HEK293T (cell line): Measurements from ENCODE around the gene DKK2.

Experiments used
- CTCF ChIA-PET: fragments of 350-600 bp; formaldehyde crosslinking; extraction: SDS; loops from one replicate; lab custom pipeline; 2021; ENCODE audit warnings: antibody characterized with exemption, inconsistent platforms; lab: Yijun Ruan, JAX
- POLR2A ChIA-PET: fragments of 350-600 bp; formaldehyde crosslinking; extraction: SDS; loops from one replicate; lab custom pipeline; 2020; ENCODE audit warnings: antibody characterized with exemption, inconsistent platforms; lab: Yijun Ruan, JAX
- DNase-seq: peaks from one replicate; pipeline ENCODE4 v3.0.0; 2012; ENCODE audit warnings: mixed read lengths; ENCODE audit errors: extremely low spot score
- ARNT ChIP-seq: fragments of 450-650 bp; IDR thresholded peaks from 2 replicates; pipeline ENCODE4 v1.6.1; 2017; ENCODE audit warnings: mild to moderate bottlenecking
- BHLHE40 ChIP-seq: fragments of 450-650 bp; IDR thresholded peaks from 2 replicates; pipeline ENCODE4 v1.6.1; 2016; ENCODE audit warnings: mild to moderate bottlenecking, moderate library complexity, borderline replicate concordance
- CTBP1 ChIP-seq: fragments of 450-650 bp; IDR thresholded peaks from 2 replicates; pipeline ENCODE4 v1.6.1; 2016; ENCODE audit warnings: borderline replicate concordance
- ELF4 ChIP-seq: fragments of 450-650 bp; IDR thresholded peaks from 2 replicates; pipeline ENCODE4 v1.6.1; 2017; ENCODE audit warnings: antibody characterized with exemption
- FOXA1 ChIP-seq: fragments of 450-650 bp; IDR thresholded peaks from 2 replicates; pipeline ENCODE4 v1.6.1; 2016; ENCODE audit warnings: mild to moderate bottlenecking
- FOXK2 ChIP-seq: fragments of 450-650 bp; IDR thresholded peaks from 2 replicates; pipeline ENCODE4 v1.6.1; 2016; ENCODE audit warnings: mild to moderate bottlenecking
- FOXM1 ChIP-seq: fragments of 450-650 bp; IDR thresholded peaks from 2 replicates; pipeline ENCODE4 v1.6.1; 2017; ENCODE audit warnings: mild to moderate bottlenecking, borderline replicate concordance
- HDGF ChIP-seq: fragments of 450-650 bp; IDR thresholded peaks from 2 replicates; pipeline ENCODE4 v1.6.1; 2017; ENCODE audit warnings: antibody characterized with exemption, borderline replicate concordance
- L3MBTL2 ChIP-seq: fragments of 450-650 bp; conservative IDR thresholded peaks from 2 replicates; pipeline ENCODE4 v1.6.1; 2016; ENCODE audit warnings: mild to moderate bottlenecking
- LEF1 ChIP-seq: fragments of 450-650 bp; IDR thresholded peaks from 2 replicates; pipeline ENCODE4 v1.6.1; 2017; ENCODE audit warnings: mild to moderate bottlenecking, borderline replicate concordance
- NFRKB ChIP-seq: fragments of 450-650 bp; IDR thresholded peaks from 2 replicates; pipeline ENCODE4 v1.6.1; 2016; ENCODE audit warnings: mild to moderate bottlenecking, moderate library complexity
- SP1 ChIP-seq: fragments of 450-650 bp; IDR thresholded peaks from 2 replicates; pipeline ENCODE4 v1.6.1; 2017
- SUZ12 ChIP-seq: fragments of 450-650 bp; IDR thresholded peaks from 2 replicates; pipeline ENCODE4 v1.6.1; 2016; ENCODE audit warnings: mild to moderate bottlenecking
- TARDBP ChIP-seq: fragments of 450-650 bp; IDR thresholded peaks from 2 replicates; pipeline ENCODE4 v1.6.1; 2016
- ZNF384 ChIP-seq: fragments of 450-650 bp; IDR thresholded peaks from 2 replicates; pipeline ENCODE4 v1.6.1; 2016
- TF ChIP-seq, protein P1 (sequence below): fragments of 450-650 bp; IDR thresholded peaks from 2 replicates; pipeline ENCODE4 v1.6.1; 2016

Gene DKK2

DNA sequence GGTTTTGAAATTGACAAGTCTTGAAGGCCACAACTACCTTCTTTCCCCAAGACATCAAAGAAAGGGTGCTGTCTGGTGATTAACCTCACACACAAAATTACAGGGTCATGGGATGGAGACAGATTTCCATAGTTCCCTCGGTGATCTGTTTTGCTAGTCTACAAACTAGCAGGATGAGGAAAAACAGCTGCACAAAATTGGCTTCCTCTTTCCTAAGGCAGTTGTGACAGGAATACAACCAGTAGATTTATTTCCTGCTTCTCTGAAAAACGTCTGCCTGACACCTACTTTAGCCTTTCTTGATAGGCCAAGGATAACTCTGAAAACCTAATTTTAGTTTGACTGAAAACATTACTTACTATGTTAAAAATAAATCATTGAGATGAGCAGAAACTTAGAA is 39.6 kb downstream of the DKK2 start:
- TF ChIP-seq, protein P1, sequence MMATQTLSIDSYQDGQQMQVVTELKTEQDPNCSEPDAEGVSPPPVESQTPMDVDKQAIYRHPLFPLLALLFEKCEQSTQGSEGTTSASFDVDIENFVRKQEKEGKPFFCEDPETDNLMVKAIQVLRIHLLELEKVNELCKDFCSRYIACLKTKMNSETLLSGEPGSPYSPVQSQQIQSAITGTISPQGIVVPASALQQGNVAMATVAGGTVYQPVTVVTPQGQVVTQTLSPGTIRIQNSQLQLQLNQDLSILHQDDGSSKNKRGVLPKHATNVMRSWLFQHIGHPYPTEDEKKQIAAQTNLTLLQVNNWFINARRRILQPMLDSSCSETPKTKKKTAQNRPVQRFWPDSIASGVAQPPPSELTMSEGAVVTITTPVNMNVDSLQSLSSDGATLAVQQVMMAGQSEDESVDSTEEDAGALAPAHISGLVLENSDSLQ: 0 out of 2 replicates have a peak, but pooled peaks have one; percentile 4
- no peak for TF ChIP-seq CTBP1
- no peak for DNase-seq
- POLR2A ChIA-PET: no interaction called here
- CTCF ChIA-PET: no interaction called here

GRCh38 chr4:106993827-106994226 is 42.3 kb downstream of the DKK2 start:
- ChIA-PET POLR2A (no interaction called here), CTCF (no interaction called here)
- TF ChIP-seq, protein P1: no peak
- TF ChIP-seq NFRKB (no peak), ZNF384 (no peak), TARDBP (no peak), FOXM1 (no peak), SP1 (no peak), CTBP1 (no peak), LEF1 (no peak), L3MBTL2 (no peak), BHLHE40 (no peak), ELF4 (no peak), FOXK2 (no peak), ARNT (no peak), FOXA1 (no peak), SUZ12 (no peak), HDGF (no peak)

DNA sequence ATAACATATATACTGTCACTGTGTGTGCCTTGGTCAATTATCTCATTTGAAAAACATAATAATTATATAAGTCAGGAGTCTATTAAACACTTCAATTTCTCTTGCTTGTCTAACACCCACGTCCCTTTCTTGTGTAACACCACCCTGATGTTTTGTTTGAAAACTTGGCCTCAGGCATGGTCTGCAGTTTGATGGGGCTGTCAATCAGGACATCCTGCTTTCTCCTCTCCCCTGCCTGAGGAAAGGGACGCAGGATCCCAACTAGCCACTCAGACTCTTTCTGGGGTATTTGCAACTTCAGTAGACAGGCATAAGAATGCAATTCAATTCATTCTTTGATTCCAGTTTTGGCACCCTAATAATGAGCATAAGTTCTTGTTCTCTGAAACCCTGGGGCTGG is 48.8 kb downstream of the DKK2 start:
- no peak for DNase-seq
- ChIA-PET CTCF (no interaction called here), POLR2A (no interaction called here)
- TF ChIP-seq, protein P1: peak; percentile 67
- no peak for TF ChIP-seq NFRKB

More at GRCh38 chr4:106993827-106994226, 42.3 kb downstream of the DKK2 start:
- DNase-seq: no peak

- CTCF ChIA-PET: no interaction called here
- POLR2A ChIA-PET: no interaction called here
- no peak for TF ChIP-seq HDGF
- TF ChIP-seq CTBP1: no peak
- no peak for TF ChIP-seq SP1
- TF ChIP-seq SUZ12: no peak
- no peak for TF ChIP-seq ELF4
- TF ChIP-seq NFRKB: no peak
- TF ChIP-seq L3MBTL2: no peak
- TF ChIP-seq FOXA1: no peak
- TF ChIP-seq TARDBP: no peak
- TF ChIP-seq LEF1: no peak
- no peak for DNase-seq
These were observed 49.6 kb downstream of the DKK2 start for GRCh38 chr4:106986486-106986885.

DNA sequence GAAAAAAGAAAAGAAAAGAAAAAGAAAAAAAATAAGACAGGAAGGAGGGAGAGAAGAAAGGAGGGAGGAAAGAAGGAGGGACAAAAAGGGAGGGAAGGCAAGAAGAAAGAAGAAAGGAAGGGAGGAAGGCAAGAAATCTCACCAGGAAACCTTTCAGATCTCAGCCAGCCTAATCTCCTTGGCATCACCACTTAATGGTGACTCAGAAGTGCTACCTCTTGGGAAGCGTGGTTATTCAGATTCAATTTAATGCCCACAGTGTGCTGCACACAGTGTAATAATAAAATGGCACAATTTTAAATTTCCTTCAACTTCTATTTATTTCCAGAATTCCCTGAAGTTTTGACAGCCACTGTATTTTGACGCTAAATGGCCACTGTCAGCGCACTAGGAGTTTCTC is 50.3 kb downstream of the DKK2 start:
- POLR2A ChIA-PET: no interaction called here
- CTCF ChIA-PET: no interaction called here
- no peak for DNase-seq
- TF ChIP-seq BHLHE40 (no peak), L3MBTL2 (no peak)

- CTCF ChIA-PET: no interaction called here
- TF ChIP-seq LEF1 (no peak), FOXM1 (no peak), ELF4 (no peak), FOXA1 (no peak), ZNF384 (no peak), CTBP1 (no peak), BHLHE40 (no peak), SUZ12 (no peak), HDGF (no peak), SP1 (no peak), FOXK2 (no peak), NFRKB (no peak), TARDBP (no peak)
- DNase-seq: no peak
- POLR2A ChIA-PET: no interaction called here
These were observed 53.4 kb downstream of the DKK2 start for GRCh38 chr4:106982711-106983211.

DNA sequence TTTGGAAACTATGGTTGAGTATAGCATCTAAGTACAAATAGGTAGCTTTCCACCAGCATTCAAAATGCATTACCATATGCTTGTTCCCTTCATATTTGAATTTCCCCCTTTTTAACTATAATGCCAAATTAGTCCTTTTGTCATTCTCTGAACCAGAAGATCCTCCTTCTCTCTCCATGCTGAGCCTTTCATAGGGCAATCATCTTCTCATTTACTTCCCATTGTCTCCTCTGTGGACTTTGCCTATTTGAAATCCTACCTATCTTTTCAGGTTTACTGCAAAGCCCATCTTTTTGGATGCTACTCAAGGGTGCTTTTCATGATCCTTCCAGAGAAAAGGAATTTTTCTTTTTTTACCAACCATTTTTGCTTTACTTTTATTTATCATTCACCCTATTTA is 54.7 kb downstream of the DKK2 start:
- POLR2A ChIA-PET: no interaction called here
- CTCF ChIA-PET: no interaction called here
- no peak for DNase-seq
- TF ChIP-seq TARDBP: no peak
- TF ChIP-seq L3MBTL2: no peak
- no peak for TF ChIP-seq CTBP1
- TF ChIP-seq SUZ12: no peak
- TF ChIP-seq NFRKB: no peak
- no peak for TF ChIP-seq FOXM1
